HG03565 (cell line): ENCODE results near the gene TYMS.

ENCODE experiments used
- ATAC-seq: cut with Tn5 transposase; IDR thresholded peaks from one replicate; pipeline ENCODE4 v1.9.1; 2021; ENCODE audit warnings: mild to moderate bottlenecking, moderate library complexity; ENCODE audit not compliant: unreplicated experiment

Gene TYMS

DNA sequence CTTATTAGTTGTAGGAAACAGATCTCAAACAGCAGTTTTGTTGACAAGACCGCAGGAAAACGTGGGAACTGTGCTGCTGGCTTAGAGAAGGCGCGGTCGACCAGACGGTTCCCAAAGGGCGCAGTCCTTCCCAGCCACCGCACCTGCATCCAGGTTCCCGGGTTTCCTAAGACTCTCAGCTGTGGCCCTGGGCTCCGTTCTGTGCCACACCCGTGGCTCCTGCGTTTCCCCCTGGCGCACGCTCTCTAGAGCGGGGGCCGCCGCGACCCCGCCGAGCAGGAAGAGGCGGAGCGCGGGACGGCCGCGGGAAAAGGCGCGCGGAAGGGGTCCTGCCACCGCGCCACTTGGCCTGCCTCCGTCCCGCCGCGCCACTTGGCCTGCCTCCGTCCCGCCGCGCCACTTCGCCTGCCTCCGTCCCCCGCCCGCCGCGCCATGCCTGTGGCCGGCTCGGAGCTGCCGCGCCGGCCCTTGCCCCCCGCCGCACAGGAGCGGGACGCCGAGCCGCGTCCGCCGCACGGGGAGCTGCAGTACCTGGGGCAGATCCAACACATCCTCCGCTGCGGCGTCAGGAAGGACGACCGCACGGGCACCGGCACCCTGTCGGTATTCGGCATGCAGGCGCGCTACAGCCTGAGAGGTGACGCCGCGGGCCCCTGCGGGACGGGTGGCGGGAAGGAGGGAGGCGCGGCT is at the start of gene TYMS:
Gene TYMS, plus strand, starts transcription at position 343 of the 690 bp plus-strand sequence. Its CDS starts 90 bp downstream, at position 433.
- peak; percentile 39 for ATAC-seq

GRCh38 chr18:607930-608329 is 49.5 kb upstream of the TYMS start:
- ATAC-seq: no peak

GRCh38 chr18:610214-610928 is 47.1 kb upstream of the TYMS start:
- no peak for ATAC-seq

DNA sequence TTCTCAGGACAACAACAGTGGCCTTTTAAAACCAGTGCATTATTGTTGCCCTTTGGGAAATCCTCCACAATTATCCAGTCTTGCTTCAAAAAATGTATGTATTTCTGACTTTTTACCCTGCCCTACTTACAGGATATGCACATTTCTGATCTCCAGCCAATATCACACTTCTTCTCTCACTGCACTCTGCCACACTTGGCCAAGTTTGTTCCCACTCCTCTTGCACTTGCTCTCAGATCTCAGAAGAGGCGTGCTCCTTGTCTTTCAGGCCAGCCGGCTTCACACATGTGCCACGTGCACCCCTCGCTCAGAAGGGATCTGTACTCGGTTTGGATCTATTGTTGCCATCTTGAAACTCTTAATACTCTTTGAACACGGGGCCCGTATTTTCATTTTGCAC is 45.3 kb upstream of the TYMS start:
- no peak for ATAC-seq

- ATAC-seq: no peak
Measured at GRCh38 chr18:614193-614592, 43.3 kb upstream of the TYMS start.

DNA sequence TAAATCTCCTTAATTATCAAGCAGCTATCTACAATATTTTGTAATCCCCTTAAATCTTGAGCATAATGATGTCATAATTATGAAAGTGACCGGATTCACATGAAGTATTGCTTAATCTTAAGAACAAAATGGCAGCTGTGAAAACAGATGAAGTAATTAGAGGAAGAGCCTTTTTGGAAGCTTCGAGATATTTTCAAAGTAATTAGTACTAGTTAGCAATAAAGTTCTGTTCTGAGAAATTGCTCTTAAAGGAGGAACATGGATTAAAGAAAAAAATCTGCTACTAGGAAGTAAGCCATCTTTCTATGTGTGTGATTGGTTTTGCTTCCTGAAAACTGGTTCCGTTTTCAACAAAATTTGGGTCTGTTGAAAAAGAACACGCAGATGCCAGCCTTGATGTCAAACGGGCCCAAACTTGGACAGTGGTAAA is 42.3 kb upstream of the TYMS start:
- ATAC-seq: no peak

DNA sequence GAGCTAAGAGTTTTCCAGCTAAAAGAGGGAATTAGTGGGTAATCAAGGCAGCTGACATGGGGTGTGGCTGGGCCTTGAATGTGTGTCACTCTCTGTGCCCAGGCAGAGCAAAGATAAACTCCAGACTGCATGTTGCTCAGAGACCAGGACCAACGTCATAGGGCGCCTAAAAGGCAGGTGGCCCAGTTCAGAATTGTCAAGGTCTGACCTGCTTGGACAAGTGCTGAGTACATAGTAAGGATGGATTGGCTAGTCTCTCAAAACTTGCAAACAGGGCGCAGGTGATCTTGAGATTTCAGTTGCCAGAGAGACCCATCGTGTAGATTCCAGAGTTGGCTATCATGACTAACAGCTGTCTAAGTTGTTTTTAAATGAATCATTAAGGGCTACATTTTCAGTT is 41.7 kb upstream of the TYMS start:
- no peak for ATAC-seq

GRCh38 chr18:616380-616995 is 41.0 kb upstream of the TYMS start:
- no peak for ATAC-seq

DNA sequence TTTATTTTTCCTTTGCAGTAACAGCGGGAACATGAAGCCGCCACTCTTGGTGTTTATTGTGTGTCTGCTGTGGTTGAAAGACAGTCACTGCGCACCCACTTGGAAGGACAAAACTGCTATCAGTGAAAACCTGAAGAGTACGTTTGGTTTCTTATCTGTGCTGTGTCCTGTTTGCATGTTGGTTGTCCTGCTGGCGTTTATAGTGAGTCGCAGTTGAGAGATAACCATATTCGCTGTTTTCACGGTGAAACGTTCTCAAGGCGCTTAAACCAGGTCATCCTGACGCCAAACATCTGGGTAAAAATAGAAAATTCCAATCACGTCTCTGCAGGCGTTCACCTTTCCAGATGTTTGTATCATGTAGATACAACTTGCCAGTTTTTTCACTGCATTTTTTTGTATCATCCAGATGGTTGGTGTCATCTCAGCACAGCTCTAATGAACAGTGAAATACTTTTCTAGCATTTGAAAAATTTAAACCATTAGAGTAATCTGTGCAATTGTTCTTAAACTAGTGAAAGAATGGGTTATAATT is 39.4 kb upstream of the TYMS start:
- ATAC-seq: no peak

DNA sequence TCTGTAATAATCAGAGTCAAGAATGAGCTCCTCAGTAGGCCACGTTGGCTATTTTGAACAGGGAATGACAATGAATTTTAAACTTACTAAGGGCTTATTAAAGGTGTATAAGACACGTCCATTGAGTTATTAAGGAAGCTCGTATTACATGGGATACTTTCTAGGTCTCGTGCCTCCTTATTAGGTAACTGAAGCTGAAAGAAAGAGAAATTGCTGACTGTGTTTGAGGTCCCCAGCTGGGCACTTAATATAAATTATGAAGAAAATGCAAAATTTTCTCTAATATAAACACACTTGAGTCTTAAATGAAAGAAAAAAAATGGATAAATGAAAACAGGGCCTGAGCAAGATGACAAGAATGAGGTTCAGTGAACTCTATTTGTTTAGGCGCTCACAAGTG is 38.8 kb upstream of the TYMS start:
- no peak for ATAC-seq

DNA sequence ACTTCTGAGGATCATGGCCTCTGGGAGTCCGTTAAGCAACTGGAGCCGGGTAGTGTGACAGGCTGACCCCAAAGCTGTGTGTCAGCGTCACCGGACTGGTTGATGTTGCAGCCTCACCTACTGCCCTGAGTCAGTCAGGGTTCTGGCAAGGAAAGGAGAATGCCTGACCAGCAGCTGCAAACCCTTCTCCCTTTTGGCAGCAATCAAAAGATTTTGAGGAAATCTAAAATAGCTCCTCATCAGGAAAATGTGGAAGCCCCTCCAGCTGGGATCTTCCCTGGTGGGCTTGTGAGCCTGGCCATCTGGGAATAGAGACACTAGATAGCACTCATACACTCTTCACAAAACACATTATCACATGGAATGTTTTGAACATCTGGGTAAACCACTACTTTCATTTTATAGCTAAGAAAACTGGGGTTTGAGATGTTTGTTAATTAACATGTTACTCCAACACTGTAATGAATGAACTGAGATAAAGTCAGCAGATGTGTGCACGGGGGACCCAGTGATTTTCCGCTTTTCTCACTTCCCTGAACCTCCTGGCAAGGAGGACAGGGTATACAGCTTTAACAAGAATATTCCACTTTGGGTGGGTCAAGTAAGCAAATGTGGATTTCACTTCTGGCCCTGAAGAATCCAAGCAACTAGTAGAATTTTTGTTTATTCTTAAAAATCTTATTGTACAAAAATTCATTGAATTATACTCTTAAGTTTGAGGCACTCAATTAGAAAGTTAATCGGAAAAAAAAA is 36.0 kb upstream of the TYMS start:
- ATAC-seq: no peak

DNA sequence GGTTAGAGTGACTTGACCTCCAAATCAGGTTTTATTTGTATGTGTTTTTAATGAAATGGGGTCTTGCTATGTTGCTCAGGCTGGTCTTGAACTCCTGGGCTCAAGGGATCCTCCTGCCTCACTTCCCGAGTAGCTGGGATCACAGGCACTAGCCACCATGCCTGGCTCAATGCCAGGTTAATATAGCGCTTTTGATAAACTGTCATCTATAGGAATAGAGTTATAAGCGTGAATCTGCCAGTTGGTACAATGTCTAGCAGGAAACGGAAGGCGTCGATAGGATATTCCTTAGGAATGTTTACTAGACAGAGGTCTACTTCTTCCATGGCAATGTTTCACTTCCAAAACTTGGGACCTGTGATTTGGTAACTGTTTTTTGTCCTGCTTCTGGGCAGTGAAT is 35.2 kb upstream of the TYMS start:
- no peak for ATAC-seq

DNA sequence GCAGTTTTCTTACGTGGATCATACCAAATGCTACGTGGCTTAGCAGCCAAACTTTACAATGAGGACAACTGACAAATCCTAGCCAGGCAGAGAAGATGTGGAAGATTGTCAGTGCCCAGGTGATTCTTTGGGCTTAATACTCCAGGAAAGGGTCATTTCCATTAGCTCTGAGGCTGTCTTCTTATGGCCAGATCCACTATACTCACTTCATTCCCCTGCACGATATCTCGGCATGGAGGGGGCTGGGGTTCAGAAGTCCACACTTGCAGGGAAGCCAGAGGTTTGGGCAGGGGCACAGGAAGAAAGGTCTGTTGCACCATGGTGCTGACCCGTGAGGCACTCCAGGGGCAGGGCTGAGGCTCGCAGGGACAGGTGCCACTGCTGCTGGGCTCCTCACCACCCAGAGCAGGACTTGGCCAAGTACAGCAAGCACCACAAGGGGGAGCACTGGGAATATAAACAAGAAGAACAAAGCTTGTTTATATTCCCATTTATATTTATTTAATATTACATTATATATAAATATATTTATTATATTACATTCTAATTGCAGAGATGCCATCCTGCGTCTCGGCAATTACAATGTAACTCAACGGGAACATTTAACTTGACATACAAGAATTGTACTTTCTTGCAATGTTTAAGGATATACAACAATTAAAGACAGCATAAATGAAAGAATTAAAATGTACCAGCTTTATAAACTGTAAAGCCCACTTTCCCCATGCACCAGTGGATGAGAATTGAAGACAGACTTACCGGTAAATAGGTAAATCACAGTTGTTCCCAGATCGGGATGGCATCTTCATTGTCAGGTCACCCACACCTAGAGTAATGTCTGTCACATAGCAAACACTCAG is 33.5 kb upstream of the TYMS start:
- no peak for ATAC-seq

- no peak for ATAC-seq
Measured at GRCh38 chr18:627231-627630, 30.2 kb upstream of the TYMS start.

- no peak for ATAC-seq
Measured at GRCh38 chr18:629269-630150, 27.9 kb upstream of the TYMS start.

GRCh38 chr18:631560-631959 is 25.9 kb upstream of the TYMS start:
- no peak for ATAC-seq

- no peak for ATAC-seq
Measured at GRCh38 chr18:634551-635045, 22.9 kb upstream of the TYMS start.

GRCh38 chr18:635171-635570 is 22.3 kb upstream of the TYMS start:
- no peak for ATAC-seq

DNA sequence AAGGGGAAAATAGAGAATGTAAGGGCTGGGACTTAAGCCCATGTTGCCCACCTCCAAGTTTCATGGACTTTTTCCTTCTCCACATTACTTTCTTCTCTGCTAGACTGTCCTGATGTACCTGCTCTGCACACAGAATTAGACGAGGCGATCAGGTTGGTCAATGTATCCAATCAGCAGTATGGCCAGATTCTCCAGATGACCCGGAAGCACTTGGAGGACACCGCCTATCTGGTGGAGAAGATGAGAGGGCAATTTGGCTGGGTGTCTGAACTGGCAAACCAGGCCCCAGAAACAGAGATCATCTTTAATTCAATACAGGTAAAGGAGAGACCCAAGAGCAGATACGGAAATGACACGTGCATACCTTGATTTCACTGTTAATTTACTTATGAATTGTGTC is 16.2 kb upstream of the TYMS start:
- no peak for ATAC-seq
